Fibroblast of lung (primary cell): ENCODE results near the gene LRP1-AS. TPM values are rescaled to one million over a fixed set of nuclear protein-coding genes. Genes with fewer than 3 reads are reported as not detected.

Experiments used
- DNase-seq, 2 donors: peaks; one replicate each; pipeline versions ENCODE4 v3.0.0 to v3.0.0-alpha.2; 2010; ENCODE audit warnings: low read depth in 2 of 2
- H2AFZ ChIP-seq: 2 replicates; pipeline ENCODE4 v1.5.1; 2012; ENCODE audit warnings: low read length, control low read depth, inconsistent platforms
- H3K27ac ChIP-seq: 2 replicates; pipeline ENCODE4 v1.5.1; 2011; ENCODE audit warnings: low read length, control low read depth; ENCODE audit not compliant: insufficient read depth
- H3K27me3 ChIP-seq: 2 replicates; pipeline ENCODE4 v1.5.1; 2011; ENCODE audit warnings: mild to moderate bottlenecking, low read length; ENCODE audit not compliant: control insufficient read depth, insufficient read depth
- H3K36me3 ChIP-seq: 2 replicates; pipeline ENCODE4 v1.5.1; 2011; ENCODE audit warnings: low read length; ENCODE audit not compliant: control insufficient read depth, insufficient read depth
- H3K4me1 ChIP-seq: 2 replicates; pipeline ENCODE4 v1.5.1; 2011; ENCODE audit warnings: low read length; ENCODE audit not compliant: control insufficient read depth, insufficient read depth; ENCODE audit errors: extremely low read depth
- H3K4me2 ChIP-seq: 2 replicates; pipeline ENCODE4 v1.5.1; 2011; ENCODE audit warnings: low read length, control low read depth; ENCODE audit not compliant: insufficient read depth; ENCODE audit errors: extremely low read depth
- H3K4me3 ChIP-seq, 4 experiments: fragments of 200-600 bp in 1 of 4; sonication (generic) in 1 of 4; replicated peaks in 1 of 4; 2 replicates each; pipeline ENCODE4 v1.5.1; 2011 to 2016; ENCODE audit warnings: low read length in 4 of 4, low read depth in 3 of 4, mild to moderate bottlenecking in 3 of 4, control low read depth in 2 of 4, inconsistent platforms in 1 of 4, mixed read lengths in 1 of 4; ENCODE audit not compliant: insufficient read depth in 1 of 4; ENCODE audit errors: control extremely low read depth in 1 of 4
- H3K79me2 ChIP-seq: 2 replicates; pipeline ENCODE4 v1.5.1; 2012; ENCODE audit warnings: mild to moderate bottlenecking, low read length, inconsistent platforms; ENCODE audit not compliant: control insufficient read depth, insufficient read depth
- H3K9ac ChIP-seq: 2 replicates; pipeline ENCODE4 v1.5.1; 2011; ENCODE audit warnings: mild to moderate bottlenecking, low read length, control low read depth; ENCODE audit not compliant: insufficient read depth
- H3K9me3 ChIP-seq: 2 replicates; pipeline ENCODE4 v1.5.1; 2012; ENCODE audit warnings: low read depth, low read length; ENCODE audit not compliant: control insufficient read depth, insufficient read depth
- H4K20me1 ChIP-seq: 2 replicates; pipeline ENCODE4 v1.5.1; 2011; ENCODE audit warnings: low read length; ENCODE audit not compliant: control insufficient read depth, insufficient read depth; ENCODE audit errors: extremely low read depth
- CTCF ChIP-seq, 2 donors: IDR thresholded peaks in 1 of 2; conservative IDR thresholded peaks in 1 of 2; 1 replicate in 1 of 2; 2 replicates in 1 of 2; pipeline ENCODE4 v1.5.1; 2011 to 2012; ENCODE audit warnings: low read length in 2 of 2, control low read depth in 1 of 2, inconsistent platforms in 1 of 2, low read depth in 1 of 2, mild to moderate bottlenecking in 1 of 2
- EZH2 ChIP-seq: IDR thresholded peaks from 2 replicates; pipeline ENCODE4 v1.5.1; 2012; ENCODE audit warnings: low read length, control low read depth, mild to moderate bottlenecking; ENCODE audit errors: missing control alignments
- polyA plus RNA-seq, 2 donors: library from polyadenylated mRNA; depleted of rRNA in 1 of 2; stranded (reverse) in 1 of 2; unstranded in 1 of 2; fragments of >200 nt; gene quantifications; 2 replicates each; pipeline ENCODE4 v1.2.1, GENCODE V29; 2011 to 2012; ENCODE audit warnings: missing spikeins in 1 of 2
- total RNA-seq: library from RNA; depleted of rRNA; stranded (reverse); fragments of >200 nt; gene quantifications from 2 replicates; pipeline ENCODE4 v1.2.1, GENCODE V29; 2014

The LRP1-AS gene
- total and polyA plus RNA-seq, 2 donors (not counting 1 experiment from before 2014, with no cell fraction given), result not detected

GRCh38 chr12:57181072-57181471 lies 33.7 kb upstream of the LRP1-AS start:
- no peak overlapping the region for H3K9ac ChIP-seq
- no peaks in the 10 kb centered on the region for H3K27me3 ChIP-seq
- no peaks in the 10 kb centered on the region for H3K9me3 ChIP-seq
- no peaks in the 10 kb centered on the region for H4K20me1 ChIP-seq
- no peaks in the 10 kb centered on the region for H3K79me2 ChIP-seq
- H3K4me3 ChIP-seq, result no peak overlapping the region
- no peak overlapping the region for H3K27ac ChIP-seq
- H3K36me3 ChIP-seq, result peaks cover 78% of the 10 kb centered on the region
- H3K4me1 ChIP-seq, result peaks cover 8% of the 10 kb centered on the region
- no peak for TF ChIP-seq EZH2
- no peak for TF ChIP-seq CTCF (conservative IDR thresholded peaks at IDR 0.05 in 1 of 2, IDR thresholded peaks at IDR 0.05 in 1 of 2; ENCODE audit: low read depth in 1 of 2, low read length in 2 of 2)
- DNase-seq, result no peak
- no peak overlapping the region for H2AFZ ChIP-seq
- H3K4me2 ChIP-seq, result no peak overlapping the region

- Histone ChIP-seq H3K27me3 (no peaks in the 10 kb centered on the region), H3K4me3 (no peak overlapping the region), H3K79me2 (no peaks in the 10 kb centered on the region), H3K9me3 (no peaks in the 10 kb centered on the region), H3K27ac (no peak overlapping the region), H3K4me2 (no peak overlapping the region), H3K36me3 (peaks cover 77% of the 10 kb centered on the region), H4K20me1 (no peaks in the 10 kb centered on the region), H3K4me1 (peaks cover 10% of the 10 kb centered on the region), H2AFZ (no peak overlapping the region), H3K9ac (no peak overlapping the region)
- DNase-seq, result no peak
- TF ChIP-seq CTCF (conservative IDR thresholded peaks at IDR 0.05 in 1 of 2, IDR thresholded peaks at IDR 0.05 in 1 of 2; ENCODE audit: low read depth in 1 of 2, low read length in 2 of 2) (no peak), EZH2 (no peak)
Measured at GRCh38 chr12:57180321-57180989, 33.0 kb upstream of the LRP1-AS start.

GRCh38 chr12:57179331-57180086 lies 32.1 kb upstream of the LRP1-AS start:
- DNase-seq, result no peak
- H3K4me3 ChIP-seq, result no peak overlapping the region
- peaks cover 75% of the 10 kb centered on the region for H3K36me3 ChIP-seq
- no peak overlapping the region for H3K9ac ChIP-seq
- no peaks in the 10 kb centered on the region for H4K20me1 ChIP-seq
- no peak overlapping the region for H3K4me2 ChIP-seq
- H3K27me3 ChIP-seq, result no peaks in the 10 kb centered on the region
- TF ChIP-seq EZH2 (no peak), CTCF (conservative IDR thresholded peaks at IDR 0.05 in 1 of 2, IDR thresholded peaks at IDR 0.05 in 1 of 2; ENCODE audit: low read depth in 1 of 2, low read length in 2 of 2) (no peak)
- no peaks in the 10 kb centered on the region for H3K9me3 ChIP-seq
- H3K27ac ChIP-seq, result no peak overlapping the region
- no peak overlapping the region for H2AFZ ChIP-seq
- H3K79me2 ChIP-seq, result no peaks in the 10 kb centered on the region
- H3K4me1 ChIP-seq, result peaks cover 11% of the 10 kb centered on the region
